Measurements from ENCODE around the gene EPS15.

GRCh38 chr1:51555866-51556619, 37.0 kb upstream of the EPS15 start:
- no peak for TF ChIP-seq MYC (IDR thresholded peaks at IDR 0.05; ENCODE audit: low read depth, low read length)
- no peak for TF ChIP-seq MYC (CRISPR knock-in tag; IDR thresholded peaks at IDR 0.05; ENCODE audit: borderline replicate concordance, low read depth)
- TF ChIP-seq EGR1 (conservative IDR thresholded peaks at IDR 0.05) = no peak
- no peak for TF ChIP-seq SMARCA4 (IDR thresholded peaks at IDR 0.05)
- TF ChIP-seq ZC3H11A (IDR thresholded peaks at IDR 0.05; ENCODE audit: low read depth, low read length) = no peak
- TF ChIP-seq ZNF197 (CRISPR knock-in tag; IDR thresholded peaks at IDR 0.05; ENCODE audit: low read depth) = no peak
- no peak for TF ChIP-seq POLR2AphosphoS5 (IDR thresholded peaks at IDR 0.05; ENCODE audit: control insufficient read depth, insufficient read depth, low read depth, low read length)
- TF ChIP-seq NBN (IDR thresholded peaks at IDR 0.05; ENCODE audit: low read depth) = no peak
- TF ChIP-seq ZBTB43 (CRISPR knock-in tag; IDR thresholded peaks at IDR 0.05) = no peak
- no peak for TF ChIP-seq ZNF436 (CRISPR knock-in tag; IDR thresholded peaks at IDR 0.05)
- no peak for TF ChIP-seq HMGXB4 (CRISPR knock-in tag; IDR thresholded peaks at IDR 0.05)
- TF ChIP-seq ZKSCAN8 (CRISPR knock-in tag; IDR thresholded peaks at IDR 0.05) = no peak

All from K562 (cell line).